Middle frontal gyrus (tissue), 1 donor: ENCODE data around the gene PGPEP1.
"Not testable (repeated sequence)": the region's sequence is repeated elsewhere in the genome, so short reads cannot be mapped to it uniquely, and the experiment has no call there.

Experiments used
- DNase-seq: peaks from one replicate; pipeline ENCODE4 v3.0.0-alpha.2; 2015; ENCODE audit warnings: low spot score; ENCODE audit errors: extremely low spot score

PGPEP1 gene

GRCh38 chr19:18390065-18390907, 49.9 kb downstream of the PGPEP1 start:
- no peak for DNase-seq

- no peak for DNase-seq
Measured at GRCh38 chr19:18391509-18392075, 51.2 kb downstream of the PGPEP1 start.

GRCh38 chr19:18392417-18392816, 52.0 kb downstream of the PGPEP1 start:
- no peak for DNase-seq

DNA sequence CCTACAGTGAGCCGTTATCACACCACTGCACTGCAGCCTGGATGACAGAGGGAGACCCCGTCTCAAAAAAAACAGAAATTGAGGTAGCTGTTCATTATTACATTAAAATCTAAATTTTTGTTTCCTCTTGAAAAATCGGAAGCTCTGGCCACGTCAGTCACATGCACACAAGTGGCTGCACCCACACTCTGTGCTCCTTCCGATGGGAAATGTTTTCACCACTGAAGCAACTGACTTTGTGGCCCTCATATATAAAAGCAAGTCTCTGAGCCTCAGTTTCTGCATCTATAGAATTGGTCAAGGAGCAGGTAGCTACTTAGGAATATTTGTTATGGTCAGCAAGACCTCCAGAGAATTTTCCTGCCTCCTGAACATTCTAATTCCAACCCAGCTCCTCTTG, 52.5 kb downstream of the PGPEP1 start:
- no peak for DNase-seq

DNA sequence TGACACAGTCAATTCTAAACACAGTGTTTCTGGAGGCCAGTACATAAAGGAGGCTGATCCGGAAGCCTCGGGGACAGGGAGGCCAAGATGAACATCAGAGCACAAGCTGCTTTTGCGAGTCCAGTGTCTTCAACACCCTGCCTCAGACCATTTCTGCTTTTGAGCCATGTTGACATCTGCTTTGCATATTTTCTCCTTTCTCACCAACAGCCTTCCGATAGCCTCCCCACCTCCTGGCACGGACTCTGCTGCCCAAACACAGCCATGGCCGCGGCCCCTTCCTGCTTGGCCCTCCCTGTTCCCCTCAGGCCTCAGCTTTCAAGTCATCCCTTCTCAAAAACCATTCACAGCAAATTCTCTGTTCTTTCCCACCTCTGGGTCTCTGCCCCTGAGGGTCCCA, 53.4 kb downstream of the PGPEP1 start:
- no peak for DNase-seq

DNA sequence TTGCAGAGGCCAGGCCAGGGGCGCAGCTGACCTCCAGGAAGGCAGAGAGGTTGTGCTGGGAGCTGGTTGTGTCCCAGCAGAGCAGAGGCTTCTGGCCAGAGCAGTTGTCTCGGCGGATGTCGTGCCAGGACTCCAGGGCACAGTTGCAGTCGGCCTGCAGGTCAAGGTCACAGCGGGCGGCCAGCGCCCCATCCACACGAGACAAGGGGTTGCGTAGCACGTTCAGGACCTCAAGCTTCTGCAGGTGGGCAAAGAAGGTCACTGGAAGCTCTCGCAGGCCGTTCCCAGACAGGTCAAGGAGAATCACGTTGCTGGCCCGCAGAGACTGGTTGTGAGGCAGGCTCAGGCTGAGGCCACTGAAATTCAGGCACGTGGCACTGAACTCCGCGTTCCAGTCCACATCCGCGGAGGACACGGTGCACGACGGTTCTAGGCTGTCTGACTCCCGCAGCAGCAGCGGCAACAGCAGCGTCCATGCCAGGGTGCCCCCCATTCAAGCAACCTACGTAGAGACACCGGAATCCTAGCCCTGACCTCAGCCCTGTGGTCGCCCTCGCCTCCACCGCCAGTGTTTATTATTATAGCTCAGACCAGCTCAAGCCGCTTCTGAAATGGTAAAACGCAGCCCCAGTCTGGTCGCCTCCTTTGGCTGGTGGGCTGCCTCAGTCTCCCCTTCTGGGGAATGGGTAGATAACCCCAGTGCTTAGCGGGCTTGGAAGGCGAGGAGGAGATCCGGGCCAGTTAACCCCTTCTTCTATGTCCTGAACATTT, 56.3 kb downstream of the PGPEP1 start:
- DNase-seq = no peak

- DNase-seq = no peak
Measured at GRCh38 chr19:18397242-18398202, 57.1 kb downstream of the PGPEP1 start, which contains the start of gene LRRC25. Gene LRRC25, minus strand, starts transcription at chr19:18397622. Its CDS starts 659 bp downstream, at chr19:18396963.

- no peak for DNase-seq
Measured at GRCh38 chr19:18399008-18399407, 58.6 kb downstream of the PGPEP1 start.

DNA sequence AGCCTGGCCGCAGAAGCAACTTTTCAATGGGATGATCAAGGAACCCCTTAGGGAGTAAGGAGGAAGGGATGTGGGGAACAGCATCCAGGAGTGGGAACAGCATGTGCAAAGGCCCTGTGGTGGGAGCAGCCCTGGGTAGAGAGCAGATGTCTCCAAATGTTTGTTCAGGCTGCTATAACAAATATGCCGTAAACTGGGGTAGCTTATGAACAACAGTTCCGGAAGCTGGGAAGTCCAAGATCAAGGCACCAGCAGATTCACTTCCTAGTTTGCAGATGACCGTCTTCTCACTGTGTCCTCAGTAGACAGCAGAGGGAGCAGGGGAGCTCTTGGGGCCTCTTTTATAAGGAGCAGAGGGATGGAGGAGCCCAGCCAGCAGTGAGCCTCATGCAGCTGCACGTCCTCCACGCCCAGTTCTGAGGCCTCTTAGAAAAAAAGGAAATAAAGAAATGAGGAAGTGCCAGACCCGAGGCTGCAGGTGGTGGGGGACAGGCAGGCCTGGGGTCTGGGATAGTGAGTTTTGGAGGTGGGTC, 61.2 kb downstream of the PGPEP1 start:
- no peak for DNase-seq

GRCh38 chr19:18402455-18403248, 62.3 kb downstream of the PGPEP1 start:
- DNase-seq = not testable (repeated sequence)

GRCh38 chr19:18405754-18406153, 65.4 kb downstream of the PGPEP1 start:
- DNase-seq = not testable (repeated sequence)

GRCh38 chr19:18406749-18407148, 66.4 kb downstream of the PGPEP1 start:
- DNase-seq = no peak

- DNase-seq = no peak
Measured at GRCh38 chr19:18408053-18408476, 67.7 kb downstream of the PGPEP1 start.

DNA sequence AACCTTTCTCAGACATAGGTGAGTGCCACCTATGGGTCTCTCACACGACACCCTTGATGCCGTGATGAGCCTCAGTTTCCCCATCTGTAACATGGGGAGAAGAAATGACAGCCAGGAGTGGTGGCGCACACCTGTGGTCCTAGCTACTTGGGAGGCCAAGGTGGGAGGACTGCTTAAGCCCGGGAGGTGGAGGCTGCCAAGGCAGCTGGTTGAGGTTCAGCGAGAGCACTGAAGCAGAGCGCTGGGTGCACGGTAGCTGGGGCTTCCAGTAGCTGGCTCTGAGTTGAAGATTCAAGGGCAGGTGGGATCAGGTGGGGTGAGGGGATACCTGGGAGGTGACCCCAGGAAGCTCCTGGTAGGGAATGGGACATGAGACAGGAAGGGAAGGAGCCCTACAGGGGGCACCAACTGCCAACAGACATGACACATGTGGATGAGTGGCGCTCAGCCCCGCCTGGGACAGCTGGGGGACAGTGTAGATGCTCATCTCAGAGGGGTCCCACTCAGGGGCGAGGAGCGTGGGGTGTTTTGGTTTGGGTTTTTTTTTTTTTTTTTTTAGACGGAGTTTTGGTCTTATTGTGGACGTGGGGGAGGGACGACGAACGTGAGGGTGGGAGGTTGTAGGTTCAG, 72.3 kb downstream of the PGPEP1 start:
- DNase-seq = no peak

GRCh38 chr19:18414504-18415177, 74.2 kb downstream of the PGPEP1 start:
- no peak for DNase-seq

DNA sequence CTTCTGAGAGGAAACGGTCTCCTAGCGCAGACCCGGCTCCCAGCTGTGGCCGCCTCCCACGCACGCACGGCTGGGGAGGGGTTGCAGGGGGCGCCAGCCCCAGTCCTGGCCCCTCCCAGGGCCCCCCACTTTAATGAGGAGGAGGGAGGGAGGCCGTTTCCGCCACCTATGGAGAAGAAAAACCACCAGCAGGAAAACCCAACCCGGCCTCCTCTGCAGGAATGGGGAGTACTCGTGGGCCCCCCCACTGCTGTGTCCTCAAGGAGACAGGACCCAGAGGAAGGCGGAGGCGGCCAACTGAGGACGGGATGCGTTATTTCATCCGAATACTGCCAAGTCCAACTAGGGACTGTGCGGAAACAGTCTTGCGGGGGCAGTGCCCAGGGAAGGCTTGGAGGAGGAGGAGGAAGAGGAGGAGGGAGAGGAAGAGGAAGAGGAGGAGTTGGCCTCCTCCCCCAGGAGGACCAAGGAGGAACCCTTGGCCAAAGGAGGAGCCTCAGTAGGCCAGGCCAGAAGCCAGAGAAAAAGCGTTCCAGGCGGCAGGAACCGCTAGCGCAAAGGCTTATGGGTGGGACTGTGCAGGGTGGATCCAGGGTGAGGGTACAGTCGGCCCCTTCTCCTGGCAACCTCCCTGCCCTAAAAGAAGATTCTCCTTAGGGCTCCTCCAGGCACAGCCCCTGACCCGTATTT, 74.9 kb downstream of the PGPEP1 start:
- DNase-seq = no peak

GRCh38 chr19:18416778-18417249, 76.4 kb downstream of the PGPEP1 start:
- DNase-seq = no peak
